Measurements from ENCODE around the gene NCKAP5.

Gene NCKAP5

DNA sequence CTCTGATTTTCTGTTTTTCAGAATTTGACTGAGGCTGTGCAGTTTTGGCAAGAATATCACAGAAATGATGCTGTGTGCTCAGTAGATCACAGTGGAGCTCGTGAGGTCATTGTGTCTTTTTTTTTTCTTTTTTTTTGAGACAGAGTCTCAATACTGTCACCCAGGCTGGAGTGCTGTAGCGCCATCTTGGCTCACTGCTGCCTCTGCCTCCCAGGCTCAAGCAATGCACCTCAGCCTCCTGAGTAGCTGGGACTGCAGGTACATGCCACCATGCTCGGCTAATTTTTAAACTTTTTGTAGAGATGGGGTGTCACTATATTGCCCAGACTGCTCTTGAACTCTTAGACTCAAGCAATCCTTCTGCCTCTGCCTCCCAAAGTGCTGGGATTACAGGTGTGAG is 203.6 kb downstream of the NCKAP5 start:
- DNase-seq (ENCODE audit: low read depth): no peak
- TF ChIP-seq, protein P1, sequence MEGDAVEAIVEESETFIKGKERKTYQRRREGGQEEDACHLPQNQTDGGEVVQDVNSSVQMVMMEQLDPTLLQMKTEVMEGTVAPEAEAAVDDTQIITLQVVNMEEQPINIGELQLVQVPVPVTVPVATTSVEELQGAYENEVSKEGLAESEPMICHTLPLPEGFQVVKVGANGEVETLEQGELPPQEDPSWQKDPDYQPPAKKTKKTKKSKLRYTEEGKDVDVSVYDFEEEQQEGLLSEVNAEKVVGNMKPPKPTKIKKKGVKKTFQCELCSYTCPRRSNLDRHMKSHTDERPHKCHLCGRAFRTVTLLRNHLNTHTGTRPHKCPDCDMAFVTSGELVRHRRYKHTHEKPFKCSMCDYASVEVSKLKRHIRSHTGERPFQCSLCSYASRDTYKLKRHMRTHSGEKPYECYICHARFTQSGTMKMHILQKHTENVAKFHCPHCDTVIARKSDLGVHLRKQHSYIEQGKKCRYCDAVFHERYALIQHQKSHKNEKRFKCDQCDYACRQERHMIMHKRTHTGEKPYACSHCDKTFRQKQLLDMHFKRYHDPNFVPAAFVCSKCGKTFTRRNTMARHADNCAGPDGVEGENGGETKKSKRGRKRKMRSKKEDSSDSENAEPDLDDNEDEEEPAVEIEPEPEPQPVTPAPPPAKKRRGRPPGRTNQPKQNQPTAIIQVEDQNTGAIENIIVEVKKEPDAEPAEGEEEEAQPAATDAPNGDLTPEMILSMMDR (IDR thresholded peaks at IDR 0.05; ENCODE audit: insufficient read depth, low read depth, low read length, missing control alignments): no peak
- H3K4me3 ChIP-seq (ENCODE audit: low read depth, low read length): no peak overlapping the region

DNA sequence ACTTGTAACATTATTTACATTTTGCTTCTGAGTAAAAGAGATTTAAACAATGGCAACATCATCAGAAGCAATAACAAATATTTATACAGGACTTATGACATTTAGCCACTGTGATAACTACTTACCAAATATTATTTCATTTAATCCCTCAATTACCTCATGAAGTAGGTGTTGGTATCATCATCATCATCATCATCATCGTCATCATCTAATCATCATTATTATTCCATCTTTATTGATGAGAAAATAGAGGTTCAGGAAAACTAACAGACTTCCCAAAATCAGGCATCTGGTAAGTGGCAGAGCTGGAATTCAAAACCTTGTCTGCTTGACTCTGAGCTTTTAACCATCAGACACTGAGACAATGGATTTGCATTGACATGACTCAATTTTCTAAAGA is 204.4 kb downstream of the NCKAP5 start:
- DNase-seq (ENCODE audit: low read depth): no peak
- TF ChIP-seq, protein P1 (IDR thresholded peaks at IDR 0.05; ENCODE audit: insufficient read depth, low read depth, low read length, missing control alignments): no peak
- no peak overlapping the region for H3K4me3 ChIP-seq (ENCODE audit: low read depth, low read length)

DNA sequence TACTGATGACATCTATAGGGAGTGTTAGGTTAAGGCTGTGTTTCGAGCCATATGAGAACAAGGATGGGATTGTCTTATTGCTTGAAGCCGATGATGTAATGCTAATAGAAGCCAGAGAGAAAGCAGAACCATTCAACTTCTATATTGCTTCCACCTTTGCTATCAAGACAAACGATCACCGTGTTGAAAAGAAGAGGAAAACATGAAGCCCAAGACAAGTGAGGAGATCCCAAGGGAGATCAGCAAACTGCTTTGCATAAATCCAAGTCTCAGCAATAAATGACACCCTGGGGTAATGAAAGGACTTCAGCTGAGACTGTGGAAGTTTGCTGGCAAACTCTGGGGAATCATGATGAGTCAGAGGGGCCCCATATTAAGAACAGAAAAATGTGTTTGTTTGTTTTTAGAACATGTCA is 206.2 kb downstream of the NCKAP5 start:
- H3K4me3 ChIP-seq (ENCODE audit: low read depth, low read length): no peak overlapping the region
- DNase-seq (ENCODE audit: low read depth): no peak
- TF ChIP-seq, protein P1 (IDR thresholded peaks at IDR 0.05; ENCODE audit: insufficient read depth, low read depth, low read length, missing control alignments): no peak

DNA sequence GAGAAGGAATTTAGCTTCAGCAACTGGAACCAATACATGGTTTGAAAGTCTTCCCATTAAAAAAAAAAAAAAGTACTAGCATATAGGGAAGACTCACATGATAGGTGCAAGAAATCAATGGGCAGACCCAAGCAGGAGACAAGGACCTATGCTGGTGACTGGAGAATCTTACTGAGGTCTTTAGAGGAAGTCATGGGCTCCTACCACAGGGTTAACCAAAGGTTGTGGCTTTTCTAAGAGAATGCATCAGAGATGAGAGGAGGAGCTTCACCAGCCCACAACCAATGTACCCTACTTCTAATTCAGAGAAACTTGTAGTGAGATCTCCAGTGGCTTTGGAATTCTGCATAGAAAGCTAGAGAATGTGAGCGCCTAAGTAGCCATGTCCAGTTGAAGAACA is 207.4 kb downstream of the NCKAP5 start:
- DNase-seq (ENCODE audit: low read depth): no peak

DNA sequence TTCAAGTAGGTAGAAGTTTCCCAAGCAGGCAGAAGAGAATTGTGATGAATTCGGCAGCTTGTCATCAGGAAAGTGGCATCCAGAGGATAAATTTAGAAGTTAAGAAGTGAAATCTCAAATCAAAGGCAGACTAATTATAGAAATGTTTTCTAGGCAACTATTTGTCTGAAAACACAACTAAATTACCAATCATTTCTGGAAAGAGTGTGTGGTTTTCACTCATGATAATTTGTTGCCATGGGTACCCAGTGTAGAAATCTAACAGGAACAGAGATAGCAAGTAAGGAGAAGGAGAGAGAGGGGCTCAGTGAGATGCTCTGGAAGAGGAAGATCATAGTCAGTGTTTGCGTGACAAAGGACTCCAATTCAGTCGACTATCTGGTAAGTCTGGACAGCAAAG is 208.1 kb downstream of the NCKAP5 start:
- DNase-seq (ENCODE audit: low read depth): no peak
- TF ChIP-seq, protein P1 (IDR thresholded peaks at IDR 0.05; ENCODE audit: insufficient read depth, low read depth, low read length, missing control alignments): no peak
- H3K4me3 ChIP-seq (ENCODE audit: low read depth, low read length): no peak overlapping the region

More for the DNA sequence above, 207.4 kb downstream of the NCKAP5 start:
- H3K4me3 ChIP-seq (ENCODE audit: low read depth, low read length): no peak overlapping the region
- TF ChIP-seq, protein P1 (IDR thresholded peaks at IDR 0.05; ENCODE audit: insufficient read depth, low read depth, low read length, missing control alignments): no peak

DNA sequence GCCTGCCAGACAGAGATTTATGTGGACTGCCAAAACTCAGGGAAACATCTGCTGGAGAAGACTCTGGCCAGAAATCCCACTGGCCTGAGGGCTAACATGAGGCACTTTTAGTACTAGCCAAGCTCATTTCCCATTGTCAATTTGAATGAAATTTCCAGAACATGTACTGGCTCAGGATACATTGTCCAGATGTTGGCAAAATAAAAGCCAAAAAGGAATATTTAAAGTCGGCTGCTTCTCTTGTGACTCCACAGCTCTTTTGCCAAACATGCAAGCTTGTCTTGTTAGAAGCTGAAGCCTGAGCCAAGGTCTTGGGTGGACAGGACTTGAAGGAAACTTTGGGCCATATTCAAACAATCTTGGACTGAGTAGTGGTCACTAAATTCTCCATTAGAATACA is 215.5 kb downstream of the NCKAP5 start:
- TF ChIP-seq, protein P1 (IDR thresholded peaks at IDR 0.05; ENCODE audit: insufficient read depth, low read depth, low read length, missing control alignments): no peak
- no peak for DNase-seq (ENCODE audit: low read depth)

DNA sequence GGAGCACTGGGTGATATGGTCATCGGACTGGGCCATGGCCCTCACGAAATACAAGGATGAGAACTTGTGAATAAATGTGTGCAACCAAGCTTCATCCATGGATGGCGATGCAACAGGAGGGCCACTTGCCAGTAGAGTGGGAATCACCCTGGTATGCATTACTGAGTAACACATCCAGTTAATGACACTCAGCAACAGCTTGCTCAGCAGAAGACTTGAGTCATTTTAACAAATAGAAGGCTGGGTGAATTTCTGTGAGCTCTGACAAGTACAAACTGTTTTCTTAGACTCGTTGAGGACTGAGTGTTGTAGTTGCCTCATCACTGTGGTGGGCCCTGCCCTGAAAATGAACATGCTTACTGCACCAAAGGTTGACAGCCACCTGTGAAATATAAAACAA is 221.6 kb downstream of the NCKAP5 start:
- TF ChIP-seq, protein P1 (IDR thresholded peaks at IDR 0.05; ENCODE audit: insufficient read depth, low read depth, low read length, missing control alignments): no peak
- no peak for DNase-seq (ENCODE audit: low read depth)
- H3K4me3 ChIP-seq (ENCODE audit: low read depth, low read length): no peak overlapping the region

More for the DNA sequence above, 215.5 kb downstream of the NCKAP5 start:
- H3K4me3 ChIP-seq (ENCODE audit: low read depth, low read length): no peak overlapping the region

All from GM12865 (cell line).